Esophagus squamous epithelium (tissue), 5 donors: ENCODE data around the gene ITPR2. TPM values are rescaled to one million over a fixed set of nuclear protein-coding genes. Genes with fewer than 3 reads are reported as not detected.

Experiments
- DNase-seq: peaks from one replicate; lab custom pipeline; 2025; lab: John Stamatoyannopoulos, UW
- H3K27ac ChIP-seq, 4 donors: fragments of 200-600 bp; sonication (generic); one replicate each; pipeline ENCODE4 v1.5.1; 2016 to 2019; ENCODE audit warnings: mild to moderate bottlenecking in 1 of 4
- H3K27me3 ChIP-seq, 4 donors: fragments of 200-600 bp; sonication (generic); 1 replicate in 3 of 4; 2 replicates in 1 of 4; pipeline versions ENCODE4 v1.5.1 to v1.6.0; 2017 to 2021; ENCODE audit warnings: antibody characterized with exemption in 1 of 4
- H3K36me3 ChIP-seq, 3 donors: fragments of 200-600 bp; sonication (generic); one replicate each; pipeline ENCODE4 v1.5.1; 2016 to 2019
- H3K4me1 ChIP-seq, 3 donors: fragments of 200-600 bp; sonication (generic); one replicate each; pipeline ENCODE4 v1.5.1; 2017 to 2019
- H3K4me3 ChIP-seq, 4 donors: fragments of 200-600 bp; sonication (generic); 1 replicate in 3 of 4; 2 replicates in 1 of 4; pipeline ENCODE4 v1.5.1; 2016 to 2019; ENCODE audit warnings: mild to moderate bottlenecking in 2 of 4, moderate library complexity in 1 of 4
- H3K9me3 ChIP-seq, 3 donors: fragments of 200-600 bp; sonication (generic); one replicate each; pipeline ENCODE4 v1.5.1; 2016 to 2019
- POLR2A ChIP-seq, 4 donors: fragments of 450-650 bp; IDR thresholded peaks; one replicate each; pipeline ENCODE4 v1.6.1; 2017; ENCODE audit warnings: antibody characterized with exemption in 4 of 4, mild to moderate bottlenecking in 4 of 4, moderate library complexity in 3 of 4
- WGBS, 2 donors: methylation state at CpG; one replicate each; pipeline ENCODE4 v1.1.5; 2018; 5-methylcytosine and 5-hydroxymethylcytosine counted together
- intact Hi-C: fragments of 100-400 bp; cut with DNase I; formaldehyde crosslinking; loops from one replicate; pipeline ENCODE4 v1.15.0; 2022
- total RNA-seq, 4 donors: library from RNA; depleted of rRNA; stranded (reverse); fragments of >200 nt; gene quantifications; one replicate each; pipeline ENCODE4 v1.1.0, GENCODE V29; 2016
- TF ChIP-seq, protein P1 (sequence below), 6 experiments: fragments of 450-650 bp in 4 of 6; fragments of 200-600 bp in 2 of 6; sonication (generic) in 2 of 6; IDR thresholded peaks; one replicate each; pipeline ENCODE4 v1.5.1; 2016 to 2019; ENCODE audit warnings: antibody characterized with exemption in 6 of 6, mild to moderate bottlenecking in 4 of 6, moderate library complexity in 4 of 6
- donor health status: DM: yes; HTN: yes; CAD: no.

ITPR2 gene
- total RNA-seq, 4 donors from 2014 or later = 30.7 to 49.3 (median 37.6) TPM

- Histone ChIP-seq H3K36me3 (peaks cover 0 to 5% (median 0%) of the 10 kb centered on the region in 3 donors), H3K4me3 (no peak overlapping the region), H3K27ac (no peak overlapping the region), H3K9me3 (no peaks in the 10 kb centered on the region), H3K4me1 (no peaks in the 10 kb centered on the region), H3K27me3 (no peaks in the 10 kb centered on the region)
- TF ChIP-seq, protein P1, sequence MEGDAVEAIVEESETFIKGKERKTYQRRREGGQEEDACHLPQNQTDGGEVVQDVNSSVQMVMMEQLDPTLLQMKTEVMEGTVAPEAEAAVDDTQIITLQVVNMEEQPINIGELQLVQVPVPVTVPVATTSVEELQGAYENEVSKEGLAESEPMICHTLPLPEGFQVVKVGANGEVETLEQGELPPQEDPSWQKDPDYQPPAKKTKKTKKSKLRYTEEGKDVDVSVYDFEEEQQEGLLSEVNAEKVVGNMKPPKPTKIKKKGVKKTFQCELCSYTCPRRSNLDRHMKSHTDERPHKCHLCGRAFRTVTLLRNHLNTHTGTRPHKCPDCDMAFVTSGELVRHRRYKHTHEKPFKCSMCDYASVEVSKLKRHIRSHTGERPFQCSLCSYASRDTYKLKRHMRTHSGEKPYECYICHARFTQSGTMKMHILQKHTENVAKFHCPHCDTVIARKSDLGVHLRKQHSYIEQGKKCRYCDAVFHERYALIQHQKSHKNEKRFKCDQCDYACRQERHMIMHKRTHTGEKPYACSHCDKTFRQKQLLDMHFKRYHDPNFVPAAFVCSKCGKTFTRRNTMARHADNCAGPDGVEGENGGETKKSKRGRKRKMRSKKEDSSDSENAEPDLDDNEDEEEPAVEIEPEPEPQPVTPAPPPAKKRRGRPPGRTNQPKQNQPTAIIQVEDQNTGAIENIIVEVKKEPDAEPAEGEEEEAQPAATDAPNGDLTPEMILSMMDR (IDR thresholded peaks at IDR 0.05) = no peak
- TF ChIP-seq POLR2A (IDR thresholded peaks at IDR 0.05) = no peak
- no peak for DNase-seq
- WGBS, 2 donors = 75 to 83% methylated on average over 1 of the region's 1 CpG
- intact Hi-C loops = no loop called here
Observed at GRCh38 chr12:26367991-26368730, 464.8 kb downstream of the ITPR2 start.

DNA sequence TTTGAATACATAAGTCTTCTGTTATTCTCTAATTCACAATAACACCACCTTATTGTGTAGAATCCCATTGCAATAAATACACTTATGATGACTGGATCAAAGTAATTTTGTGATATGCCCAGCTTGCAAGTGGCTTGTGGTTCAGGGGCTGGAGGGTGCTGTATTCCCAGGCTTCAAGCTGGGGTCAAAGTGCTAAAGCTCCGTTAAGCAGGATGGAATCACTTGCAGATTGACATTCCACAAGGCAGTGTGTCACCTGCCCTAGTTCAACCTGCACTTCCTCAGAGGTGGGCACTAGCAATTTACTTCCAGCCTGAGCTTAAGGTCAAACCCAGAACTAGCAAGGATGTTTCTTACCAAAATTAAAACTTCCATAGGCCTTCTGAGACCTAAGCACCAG lies 471.0 kb downstream of the ITPR2 start:
- Histone ChIP-seq H3K27me3 (no peaks in the 10 kb centered on the region), H3K4me1 (no peaks in the 10 kb centered on the region), H3K9me3 (no peaks in the 10 kb centered on the region), H3K36me3 (no peaks in the 10 kb centered on the region), H3K4me3 (no peak overlapping the region), H3K27ac (no peak overlapping the region)
- intact Hi-C loops = no loop called here
- DNase-seq = no peak
- TF ChIP-seq POLR2A (IDR thresholded peaks at IDR 0.05) = no peak
- TF ChIP-seq, protein P1 (IDR thresholded peaks at IDR 0.05) = no peak
- WGBS, 2 donors = 100% methylated on average over 1 of the region's 1 CpG; no CpG with 5 or more reads in 1 of the 2 donors

GRCh38 chr12:26360062-26360461 lies 472.9 kb downstream of the ITPR2 start:
- no peak for TF ChIP-seq POLR2A (IDR thresholded peaks at IDR 0.05)
- TF ChIP-seq, protein P1 (IDR thresholded peaks at IDR 0.05) = no peak
- Histone ChIP-seq H3K9me3 (no peaks in the 10 kb centered on the region), H3K27ac (no peak overlapping the region), H3K4me1 (no peaks in the 10 kb centered on the region), H3K4me3 (no peak overlapping the region), H3K27me3 (no peaks in the 10 kb centered on the region), H3K36me3 (no peaks in the 10 kb centered on the region)
- intact Hi-C loops = no loop called here
- DNase-seq = no peak
- WGBS, 2 donors = 75 to 93% methylated on average over 10 of the region's 10 CpGs

- 92 to 99% methylated on average over 5 of the region's 5 CpGs for WGBS, 2 donors
- no peaks in the 10 kb centered on the region for H3K9me3 ChIP-seq
- H3K27me3 ChIP-seq = no peaks in the 10 kb centered on the region
- H3K4me3 ChIP-seq = no peak overlapping the region
- H3K36me3 ChIP-seq = no peaks in the 10 kb centered on the region
- no peak for DNase-seq
- intact Hi-C loops = no loop called here
- no peak overlapping the region for H3K27ac ChIP-seq
- H3K4me1 ChIP-seq = no peaks in the 10 kb centered on the region
- TF ChIP-seq, protein P1 (IDR thresholded peaks at IDR 0.05) = no peak
- TF ChIP-seq POLR2A (IDR thresholded peaks at IDR 0.05) = no peak
Observed at GRCh38 chr12:26359576-26359975, 473.4 kb downstream of the ITPR2 start.

DNA sequence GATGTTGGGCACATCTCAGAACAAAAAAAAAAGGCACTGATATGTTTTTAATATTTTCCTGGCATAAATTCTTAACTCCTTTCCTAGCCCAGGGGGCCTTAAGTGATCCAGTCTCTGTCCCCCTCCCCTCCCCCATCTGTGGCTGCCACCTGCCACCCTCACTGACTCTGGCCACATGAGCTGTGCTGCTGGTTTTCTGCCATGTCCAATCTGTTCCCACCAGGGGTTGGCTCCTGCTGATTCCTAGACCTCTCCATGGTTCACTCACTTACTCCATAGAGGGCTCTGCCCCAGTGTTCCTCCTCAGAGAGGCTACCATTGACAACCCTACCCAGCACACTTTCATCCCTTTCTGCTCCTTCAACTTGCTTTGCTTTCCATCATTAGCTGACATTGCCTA lies 474.3 kb downstream of the ITPR2 start:
- intact Hi-C loops = no loop called here
- Histone ChIP-seq H3K27ac (no peak overlapping the region), H3K4me3 (no peak overlapping the region), H3K27me3 (no peaks in the 10 kb centered on the region), H3K4me1 (no peaks in the 10 kb centered on the region), H3K36me3 (no peaks in the 10 kb centered on the region), H3K9me3 (no peaks in the 10 kb centered on the region)
- DNase-seq = no peak
- TF ChIP-seq POLR2A (IDR thresholded peaks at IDR 0.05) = no peak
- TF ChIP-seq, protein P1 (IDR thresholded peaks at IDR 0.05) = no peak
